Measurements from ENCODE around the gene SH2D6.

SH2D6 gene

GRCh38 chr2:85431570-85432205, 13.2 kb downstream of the SH2D6 start:
- H3K4me1 ChIP-seq (ENCODE audit: low read depth, poor library complexity, severe bottlenecking), result peaks cover 4% of the 10 kb centered on the region

GRCh38 chr2:85433511-85434089, 15.1 kb downstream of the SH2D6 start:
- H3K27me3 ChIP-seq (ENCODE audit: insufficient read depth, low read depth), result no peaks in the 10 kb centered on the region
- H2AFZ ChIP-seq (ENCODE audit: low read depth), result no peak overlapping the region
- H3K36me3 ChIP-seq (ENCODE audit: insufficient read depth), result no peaks in the 10 kb centered on the region
- peaks cover 18% of the 10 kb centered on the region for H3K4me1 ChIP-seq (ENCODE audit: low read depth, poor library complexity, severe bottlenecking)
- H3K27ac ChIP-seq, result no peak overlapping the region
- H3K79me2 ChIP-seq (ENCODE audit: insufficient read depth, low read depth), result no peaks in the 10 kb centered on the region
- no peak for TF ChIP-seq CTCF (conservative IDR thresholded peaks at IDR 0.05; ENCODE audit: low read depth, low read length)
- no peak overlapping the region for H3K4me3 ChIP-seq (IDR thresholded peaks at IDR 0.05; ENCODE audit: insufficient read depth, low read depth, low read length)
- H3K9ac ChIP-seq, result no peak overlapping the region
- no peaks in the 10 kb centered on the region for H4K20me1 ChIP-seq (ENCODE audit: insufficient read depth)
- H3K4me2 ChIP-seq, result no peak overlapping the region

More at GRCh38 chr2:85431570-85432205, 13.2 kb downstream of the SH2D6 start:
- no peak for TF ChIP-seq CTCF (conservative IDR thresholded peaks at IDR 0.05; ENCODE audit: low read depth, low read length)
- Histone ChIP-seq H3K79me2 (ENCODE audit: insufficient read depth, low read depth) (no peaks in the 10 kb centered on the region), H4K20me1 (ENCODE audit: insufficient read depth) (no peaks in the 10 kb centered on the region), H3K4me2 (no peak overlapping the region), H3K9ac (no peak overlapping the region), H3K27ac (no peak overlapping the region), H2AFZ (ENCODE audit: low read depth) (no peak overlapping the region), H3K4me3 (IDR thresholded peaks at IDR 0.05; ENCODE audit: insufficient read depth, low read depth, low read length) (no peak overlapping the region), H3K36me3 (ENCODE audit: insufficient read depth) (no peaks in the 10 kb centered on the region), H3K27me3 (ENCODE audit: insufficient read depth, low read depth) (no peaks in the 10 kb centered on the region)

- Histone ChIP-seq H3K27me3 (ENCODE audit: insufficient read depth, low read depth) (no peaks in the 10 kb centered on the region), H3K79me2 (ENCODE audit: insufficient read depth, low read depth) (no peaks in the 10 kb centered on the region), H3K36me3 (ENCODE audit: insufficient read depth) (no peaks in the 10 kb centered on the region), H3K4me2 (no peak overlapping the region), H2AFZ (ENCODE audit: low read depth) (no peak overlapping the region), H3K4me1 (ENCODE audit: low read depth, poor library complexity, severe bottlenecking) (peaks cover 20% of the 10 kb centered on the region), H3K27ac (no peak overlapping the region), H3K4me3 (IDR thresholded peaks at IDR 0.05; ENCODE audit: insufficient read depth, low read depth, low read length) (no peak overlapping the region), H4K20me1 (ENCODE audit: insufficient read depth) (no peaks in the 10 kb centered on the region), H3K9ac (no peak overlapping the region)
- TF ChIP-seq CTCF (conservative IDR thresholded peaks at IDR 0.05; ENCODE audit: low read depth, low read length), result no peak
These were observed 16.2 kb downstream of the SH2D6 start for GRCh38 chr2:85434696-85435095.

- no peak for TF ChIP-seq CTCF (conservative IDR thresholded peaks at IDR 0.05; ENCODE audit: low read depth, low read length)
- Histone ChIP-seq H3K36me3 (ENCODE audit: insufficient read depth) (no peaks in the 10 kb centered on the region), H3K79me2 (ENCODE audit: insufficient read depth, low read depth) (no peaks in the 10 kb centered on the region), H4K20me1 (ENCODE audit: insufficient read depth) (no peaks in the 10 kb centered on the region), H3K4me3 (IDR thresholded peaks at IDR 0.05; ENCODE audit: insufficient read depth, low read depth, low read length) (no peak overlapping the region), H3K27me3 (ENCODE audit: insufficient read depth, low read depth) (no peaks in the 10 kb centered on the region), H3K9ac (no peak overlapping the region), H3K27ac (no peak overlapping the region), H2AFZ (ENCODE audit: low read depth) (no peak overlapping the region), H3K4me1 (ENCODE audit: low read depth, poor library complexity, severe bottlenecking) (peaks cover 20% of the 10 kb centered on the region), H3K4me2 (no peak overlapping the region)
These were observed 16.9 kb downstream of the SH2D6 start for GRCh38 chr2:85435220-85435958.
